BJ (cell line): ENCODE measurements around the gene C1QTNF5. TPM values are rescaled to one million over a fixed set of nuclear protein-coding genes. Genes with fewer than 3 reads are reported as not detected.

Experiments used
- CTCF ChIA-PET: fragments of 350-600 bp; formaldehyde crosslinking; extraction: SDS; loops from one replicate; lab custom pipeline; 2021; ENCODE audit warnings: antibody characterized with exemption, inconsistent platforms; lab: Yijun Ruan, JAX
- POLR2A ChIA-PET: fragments of 300-600 bp; sonication (Branson Sonifier 250); formaldehyde crosslinking; extraction: SDS; loops from one replicate; lab custom pipeline; 2021; ENCODE audit warnings: antibody characterized with exemption; lab: Charles Lee
- DNase-seq: peaks from one replicate; pipeline ENCODE4 v3.0.0-alpha.2; 2011; ENCODE audit warnings: low read depth
- H3K27me3 ChIP-seq: 2 replicates; pipeline ENCODE4 v1.6.0; 2011; ENCODE audit warnings: low read length; ENCODE audit not compliant: control insufficient read depth, insufficient read depth
- H3K36me3 ChIP-seq: 2 replicates; pipeline ENCODE4 v1.5.1; 2011; ENCODE audit warnings: low read length; ENCODE audit not compliant: control insufficient read depth, insufficient read depth
- H3K4me3 ChIP-seq: 2 replicates; pipeline ENCODE4 v1.5.1; 2011; ENCODE audit warnings: low read depth, mild to moderate bottlenecking, control low read depth, low read length
- CTCF ChIP-seq: IDR thresholded peaks from 2 replicates; pipeline ENCODE4 v1.5.1; 2011; ENCODE audit warnings: low read depth, mild to moderate bottlenecking, control low read depth, inconsistent platforms, low read length, moderate library complexity; ENCODE audit not compliant: insufficient read depth
- polyA plus RNA-seq: library from polyadenylated mRNA; depleted of rRNA; stranded (reverse); fragments of >200 nt; gene quantifications from 2 replicates; pipeline ENCODE4 v1.2.3, GENCODE V29; 2011

C1QTNF5 gene
- polyA plus RNA-seq, 1 experiment = 19.4 TPM

- Histone ChIP-seq H3K36me3 (no peaks in the 10 kb centered on the region), H3K4me3 (peak overlapping the region; percentile 43), H3K27me3 (peaks cover 5% of the 10 kb centered on the region; the same call in 1 of the 2 replicates)
- ChIA-PET CTCF (interaction anchor here (0.5 to 21.4 kb wide), 16 partner anchors 7 to 181 kb away, joined by 3 to 349 read pairs (median 8); partner anchors contain the start of gene C1QTNF5), POLR2A (no interaction called here)
- no peak for DNase-seq
- no peak for TF ChIP-seq CTCF
Measured at GRCh38 chr11:119382101-119382500, 41.4 kb upstream of the C1QTNF5 start.

GRCh38 chr11:119381181-119381988 is 40.7 kb upstream of the C1QTNF5 start, which contains the start of gene USP2:
Gene USP2, minus strand, starts transcription at chr11:119381690. Its CDS starts 8,210 bp downstream, at chr11:119373480.
- H3K27me3 ChIP-seq = peaks cover 5% of the 10 kb centered on the region; the same call in 1 of the 2 replicates
- POLR2A ChIA-PET = no interaction called here
- CTCF ChIA-PET = interaction anchor here (0.5 to 21.4 kb wide), 29 partner anchors 6 to 237 kb away, joined by 3 to 349 read pairs (median 5); partner anchors contain the start of gene THY1
- H3K4me3 ChIP-seq = peak within 1 kb of the TSS; percentile 47
- TF ChIP-seq CTCF = peak; percentile 89
- peak; percentile 90 for DNase-seq
- H3K36me3 ChIP-seq = no peaks in the 10 kb centered on the region

GRCh38 chr11:119380827-119381180 is 40.1 kb upstream of the C1QTNF5 start:
- no peak for TF ChIP-seq CTCF

GRCh38 chr11:119380160-119380826 is 39.6 kb upstream of the C1QTNF5 start:
- no peak for DNase-seq
- no peaks in the 10 kb centered on the region for H3K36me3 ChIP-seq
- TF ChIP-seq CTCF = no peak
- ChIA-PET CTCF (interaction anchor here (0.8 to 21.4 kb wide), 14 partner anchors 11 to 100 kb away, joined by 3 to 349 read pairs (median 6); no protein-coding TSS in a partner anchor), POLR2A (no interaction called here)
- H3K27me3 ChIP-seq = peaks cover 5% of the 10 kb centered on the region; the same call in 1 of the 2 replicates
- H3K4me3 ChIP-seq = no peak overlapping the region

More at GRCh38 chr11:119380827-119381180, 40.1 kb upstream of the C1QTNF5 start:
- peak overlapping the region; percentile 47 for H3K4me3 ChIP-seq
- DNase-seq = no peak
- H3K27me3 ChIP-seq = peaks cover 5% of the 10 kb centered on the region; the same call in 1 of the 2 replicates
- ChIA-PET POLR2A (no interaction called here), CTCF (interaction anchor here (0.8 to 21.4 kb wide), 24 partner anchors 9 to 236 kb away, joined by 3 to 349 read pairs (median 5); partner anchors contain the start of gene THY1)
- no peaks in the 10 kb centered on the region for H3K36me3 ChIP-seq
